Nephron (organoid): ENCODE data around the gene TBCK.
A peak's percentile ranks its signal among the peaks of the same experiment; 100 is the strongest.

Experiments
- H3K27ac Mint-ChIP-seq, 3 experiments: 2 replicates each; pipeline ENCODE4 v1.8.0; 2020; ENCODE audit warnings: mixed read lengths in 3 of 3, mild to moderate bottlenecking in 2 of 3, moderate library complexity in 1 of 3
- H3K27me3 Mint-ChIP-seq: 2 replicates; pipeline ENCODE4 v1.8.0; 2021; ENCODE audit warnings: low read depth, mild to moderate bottlenecking, moderate library complexity, mixed read lengths
- H3K36me3 Mint-ChIP-seq: 2 replicates; pipeline ENCODE4 v1.8.0; 2020; ENCODE audit warnings: low read depth, mixed read lengths
- H3K4me1 Mint-ChIP-seq: 2 replicates; pipeline ENCODE4 v1.8.0; 2020; ENCODE audit warnings: mixed read lengths
- H3K4me3 Mint-ChIP-seq, 3 experiments: 2 replicates each; pipeline ENCODE4 v1.8.0; 2020; ENCODE audit warnings: mild to moderate bottlenecking in 3 of 3, mixed read lengths in 3 of 3, moderate library complexity in 2 of 3
- H3K9me3 Mint-ChIP-seq: 2 replicates; pipeline ENCODE4 v1.8.0; 2020; ENCODE audit warnings: mixed read lengths
- TF ChIP-seq, protein P1 (sequence below), 3 experiments: fragments of 200-600 bp; sonication (generic); IDR thresholded peaks; one replicate each; pipeline ENCODE4 v1.5.0; 2021; ENCODE audit warnings: antibody characterized with exemption in 3 of 3; ENCODE audit not compliant: unreplicated experiment in 3 of 3

TBCK gene

GRCh38 chr4:106340774-106341173, 24.8 kb upstream of the TBCK start:
- Mint-ChIP-seq H3K9me3 (peaks cover 33% of the 10 kb centered on the region), H3K4me3 (no peak overlapping the region), H3K36me3 (peaks cover 82% of the 10 kb centered on the region), H3K4me1 (peaks cover 9% of the 10 kb centered on the region), H3K27ac (no peak overlapping the region), H3K27me3 (no peaks in the 10 kb centered on the region)
- TF ChIP-seq, protein P1, sequence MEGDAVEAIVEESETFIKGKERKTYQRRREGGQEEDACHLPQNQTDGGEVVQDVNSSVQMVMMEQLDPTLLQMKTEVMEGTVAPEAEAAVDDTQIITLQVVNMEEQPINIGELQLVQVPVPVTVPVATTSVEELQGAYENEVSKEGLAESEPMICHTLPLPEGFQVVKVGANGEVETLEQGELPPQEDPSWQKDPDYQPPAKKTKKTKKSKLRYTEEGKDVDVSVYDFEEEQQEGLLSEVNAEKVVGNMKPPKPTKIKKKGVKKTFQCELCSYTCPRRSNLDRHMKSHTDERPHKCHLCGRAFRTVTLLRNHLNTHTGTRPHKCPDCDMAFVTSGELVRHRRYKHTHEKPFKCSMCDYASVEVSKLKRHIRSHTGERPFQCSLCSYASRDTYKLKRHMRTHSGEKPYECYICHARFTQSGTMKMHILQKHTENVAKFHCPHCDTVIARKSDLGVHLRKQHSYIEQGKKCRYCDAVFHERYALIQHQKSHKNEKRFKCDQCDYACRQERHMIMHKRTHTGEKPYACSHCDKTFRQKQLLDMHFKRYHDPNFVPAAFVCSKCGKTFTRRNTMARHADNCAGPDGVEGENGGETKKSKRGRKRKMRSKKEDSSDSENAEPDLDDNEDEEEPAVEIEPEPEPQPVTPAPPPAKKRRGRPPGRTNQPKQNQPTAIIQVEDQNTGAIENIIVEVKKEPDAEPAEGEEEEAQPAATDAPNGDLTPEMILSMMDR (IDR thresholded peaks at IDR 0.05; ENCODE audit: unreplicated experiment in 3 of 3), result no peak

GRCh38 chr4:106339431-106339830, 23.4 kb upstream of the TBCK start:
- Mint-ChIP-seq H3K9me3 (peaks cover 33% of the 10 kb centered on the region), H3K4me3 (no peak overlapping the region), H3K36me3 (peaks cover 89% of the 10 kb centered on the region), H3K4me1 (peaks cover 5% of the 10 kb centered on the region), H3K27ac (peak overlapping the region in 1 of 3 experiments; percentile 17), H3K27me3 (no peaks in the 10 kb centered on the region)
- TF ChIP-seq, protein P1 (IDR thresholded peaks at IDR 0.05; ENCODE audit: unreplicated experiment in 3 of 3), result no peak

DNA sequence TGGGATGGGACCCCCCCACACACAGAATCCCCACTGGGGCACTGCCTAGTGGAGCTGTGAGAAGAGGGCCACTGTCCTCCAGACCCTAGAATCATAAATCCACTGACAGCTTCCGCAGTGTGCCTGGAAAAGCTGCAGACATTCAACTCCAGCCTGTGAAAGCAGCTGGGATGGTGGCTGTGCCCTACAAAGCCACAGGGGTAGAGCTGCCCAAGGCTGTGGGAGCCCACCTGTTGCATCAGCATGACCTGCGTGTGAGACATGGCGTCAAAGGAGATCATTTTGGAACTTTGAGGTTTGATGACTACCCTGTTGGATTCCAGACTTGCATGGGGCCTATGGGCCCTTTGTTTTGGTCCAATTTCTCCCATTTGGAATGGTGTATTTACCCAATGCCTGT, 22.7 kb upstream of the TBCK start:
- Mint-ChIP-seq H3K27ac (no peak overlapping the region), H3K36me3 (peaks cover 87% of the 10 kb centered on the region), H3K4me3 (no peak overlapping the region), H3K27me3 (no peaks in the 10 kb centered on the region), H3K9me3 (peaks cover 33% of the 10 kb centered on the region), H3K4me1 (no peaks in the 10 kb centered on the region)
- TF ChIP-seq, protein P1 (IDR thresholded peaks at IDR 0.05; ENCODE audit: unreplicated experiment in 3 of 3), result no peak

GRCh38 chr4:106337916-106338315, 21.9 kb upstream of the TBCK start:
- no peaks in the 10 kb centered on the region for H3K27me3 Mint-ChIP-seq
- peaks cover 33% of the 10 kb centered on the region for H3K9me3 Mint-ChIP-seq
- no peaks in the 10 kb centered on the region for H3K4me1 Mint-ChIP-seq
- TF ChIP-seq, protein P1 (IDR thresholded peaks at IDR 0.05; ENCODE audit: unreplicated experiment in 3 of 3), result no peak
- H3K27ac Mint-ChIP-seq, result no peak overlapping the region
- H3K36me3 Mint-ChIP-seq, result peaks cover 87% of the 10 kb centered on the region
- H3K4me3 Mint-ChIP-seq, result no peak overlapping the region

DNA sequence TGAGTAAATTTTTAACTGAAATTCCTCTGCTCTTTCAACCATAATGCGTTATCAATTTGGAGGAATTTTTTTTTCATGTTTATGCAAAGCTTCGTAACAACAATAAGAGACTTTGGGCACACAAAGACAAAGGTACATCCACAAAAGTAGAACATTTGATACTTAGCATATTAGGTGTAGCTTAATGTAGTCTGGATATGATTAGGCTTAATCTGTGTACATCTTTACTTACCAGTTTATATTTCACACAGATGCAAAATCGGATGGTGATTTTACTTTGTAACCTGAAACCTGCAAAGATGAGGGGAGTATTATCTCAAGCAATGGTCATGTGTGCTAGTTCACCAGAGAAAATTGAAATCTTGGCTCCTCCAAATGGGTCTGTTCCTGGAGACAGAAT, 20.6 kb upstream of the TBCK start:
- Mint-ChIP-seq H3K36me3 (peaks cover 86% of the 10 kb centered on the region), H3K27ac (peak overlapping the region in 1 of 3 experiments; percentile 52), H3K27me3 (no peaks in the 10 kb centered on the region), H3K4me3 (no peak overlapping the region), H3K4me1 (no peaks in the 10 kb centered on the region), H3K9me3 (peaks cover 29% of the 10 kb centered on the region)
- TF ChIP-seq, protein P1 (IDR thresholded peaks at IDR 0.05; ENCODE audit: unreplicated experiment in 3 of 3), result no peak

DNA sequence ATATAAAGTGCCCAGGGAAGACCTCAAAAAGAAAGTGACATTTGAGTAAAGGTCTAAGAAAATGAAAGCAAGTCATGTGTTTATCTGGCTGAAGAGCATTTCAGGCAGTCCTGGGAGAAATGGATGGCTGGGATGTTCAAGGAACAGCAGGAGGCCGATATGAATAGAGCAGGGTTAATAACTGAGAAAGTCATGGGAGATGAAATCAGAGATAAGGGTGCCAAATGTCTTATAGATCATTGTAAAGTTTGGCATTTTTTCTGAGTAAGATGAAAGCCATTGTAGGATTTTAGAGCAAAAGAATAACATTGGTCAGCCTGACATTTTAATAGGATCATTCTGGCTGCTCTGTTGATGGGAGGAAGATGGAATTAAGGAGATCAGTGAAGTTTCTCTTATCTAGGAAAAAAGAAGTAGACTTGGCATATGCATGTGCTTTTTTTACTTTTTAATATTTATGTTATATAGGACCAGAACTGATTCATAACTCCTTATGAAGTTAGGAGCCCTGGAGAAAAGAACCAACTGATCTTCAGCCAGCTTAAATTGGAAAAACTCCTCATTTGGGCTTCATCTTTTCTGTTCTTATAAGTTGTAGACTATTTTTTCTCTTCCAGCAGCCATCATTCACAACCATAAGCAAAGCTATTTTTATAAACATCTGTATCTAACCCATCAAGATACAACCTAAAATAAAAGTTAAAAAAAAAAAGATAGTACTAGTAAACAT, 18.9 kb upstream of the TBCK start:
- H3K4me3 Mint-ChIP-seq, result no peak overlapping the region
- TF ChIP-seq, protein P1 (IDR thresholded peaks at IDR 0.05; ENCODE audit: unreplicated experiment in 3 of 3), result no peak
- H3K27me3 Mint-ChIP-seq, result no peaks in the 10 kb centered on the region
- no peaks in the 10 kb centered on the region for H3K4me1 Mint-ChIP-seq
- H3K9me3 Mint-ChIP-seq, result peaks cover 17% of the 10 kb centered on the region
- H3K36me3 Mint-ChIP-seq, result peaks cover 80% of the 10 kb centered on the region
- H3K27ac Mint-ChIP-seq, result peak overlapping the region; percentile 31 to 76 (median 61)
